ENCODE data around the gene CAPNS2. TPM values are rescaled to one million over a fixed set of nuclear protein-coding genes. Genes with fewer than 3 reads are reported as not detected.

The CAPNS2 gene
- total RNA-seq, 1 experiment from 2014 or later = 1.8 TPM

DNA sequence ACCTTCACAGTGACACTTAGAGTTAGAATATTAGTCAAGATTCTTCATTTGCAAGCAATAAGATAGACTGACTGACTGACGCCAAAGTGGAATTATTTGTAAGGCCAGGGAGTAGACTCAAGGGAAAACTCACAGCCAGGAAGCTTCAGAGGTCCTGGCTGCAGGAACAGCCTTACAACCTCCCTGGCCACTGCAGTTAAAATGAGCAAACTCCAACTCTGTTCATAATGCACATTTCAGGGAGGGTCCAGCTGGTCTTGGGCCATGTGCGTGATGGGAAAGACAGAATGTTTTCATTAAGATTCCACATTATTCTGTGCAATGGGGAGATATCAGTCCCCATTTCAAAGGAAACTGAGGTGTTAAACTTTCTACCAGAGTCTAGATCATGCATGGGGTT lies 9.9 kb downstream of the CAPNS2 start:
- H3K79me2 ChIP-seq (ENCODE audit: low read depth) = no peaks in the 10 kb centered on the region
- TF ChIP-seq EZH2 (IDR thresholded peaks at IDR 0.05; ENCODE audit: low read depth) = no peak
- TF ChIP-seq CTCF (conservative IDR thresholded peaks at IDR 0.05) = no peak
- DNase-seq = no peak
- BruUV-seq (replicated peaks) = no TSS peak
- no peaks in the 10 kb centered on the region for H3K27me3 ChIP-seq (ENCODE audit: insufficient read depth, low read depth)
- ChIA-PET POLR2A (ENCODE audit: unreplicated experiment) (no interaction called here), CTCF (no interaction called here)
- H3K9me2 ChIP-seq (ENCODE audit: insufficient read depth) = no peaks in the 10 kb centered on the region; the same call in 1 of the 2 replicates
- intact Hi-C loops (cut with micrococcal nuclease; ENCODE audit: unreplicated experiment) = no loop called here
- H3K4me1 ChIP-seq (replicated peaks; ENCODE audit: insufficient read depth) = no peaks in the 10 kb centered on the region
- H4K20me1 ChIP-seq (ENCODE audit: insufficient read depth) = no peaks in the 10 kb centered on the region
- H2AFZ ChIP-seq = no peak overlapping the region
- H3K9me3 ChIP-seq (ENCODE audit: insufficient read depth, low read depth) = no peaks in the 10 kb centered on the region
- no peak overlapping the region for H3K27ac ChIP-seq
- no peaks in the 10 kb centered on the region for H3F3A ChIP-seq (ENCODE audit: insufficient read depth, low read depth)
- no peak overlapping the region for H3K4me2 ChIP-seq
- no peak overlapping the region for H3K4me3 ChIP-seq
- peaks cover 24% of the 10 kb centered on the region for H3K36me3 ChIP-seq (ENCODE audit: low read depth)

- Histone ChIP-seq H3K79me2 (ENCODE audit: low read depth) (no peaks in the 10 kb centered on the region), H3K27ac (no peak overlapping the region), H3K27me3 (ENCODE audit: insufficient read depth, low read depth) (no peaks in the 10 kb centered on the region), H3K9me3 (ENCODE audit: insufficient read depth, low read depth) (no peaks in the 10 kb centered on the region), H3F3A (ENCODE audit: insufficient read depth, low read depth) (no peaks in the 10 kb centered on the region), H3K4me2 (no peak overlapping the region), H3K9me2 (ENCODE audit: insufficient read depth) (no peaks in the 10 kb centered on the region), H2AFZ (no peak overlapping the region), H3K4me1 (replicated peaks; ENCODE audit: insufficient read depth) (no peaks in the 10 kb centered on the region), H3K36me3 (ENCODE audit: low read depth) (peaks cover 25% of the 10 kb centered on the region), H4K20me1 (ENCODE audit: insufficient read depth) (no peaks in the 10 kb centered on the region), H3K4me3 (no peak overlapping the region)
- ChIA-PET CTCF (no interaction called here), POLR2A (ENCODE audit: unreplicated experiment) (no interaction called here)
- BruUV-seq (replicated peaks) = no TSS peak
- no peak for DNase-seq
- TF ChIP-seq CTCF (conservative IDR thresholded peaks at IDR 0.05) (no peak), EZH2 (IDR thresholded peaks at IDR 0.05; ENCODE audit: low read depth) (no peak)
- intact Hi-C loops (cut with micrococcal nuclease; ENCODE audit: unreplicated experiment) = no loop called here
These were observed 11.4 kb downstream of the CAPNS2 start for GRCh38 chr16:55577887-55578286.

- Histone ChIP-seq H4K20me1 (ENCODE audit: insufficient read depth) (no peaks in the 10 kb centered on the region), H3K36me3 (ENCODE audit: low read depth) (peaks cover 7% of the 10 kb centered on the region; the same call in 1 of the 2 replicates), H2AFZ (no peak overlapping the region), H3F3A (ENCODE audit: insufficient read depth, low read depth) (no peaks in the 10 kb centered on the region), H3K9me3 (ENCODE audit: insufficient read depth, low read depth) (no peaks in the 10 kb centered on the region), H3K27ac (no peak overlapping the region), H3K4me3 (no peak overlapping the region), H3K27me3 (ENCODE audit: insufficient read depth, low read depth) (no peaks in the 10 kb centered on the region), H3K9me2 (ENCODE audit: insufficient read depth) (no peaks in the 10 kb centered on the region), H3K79me2 (ENCODE audit: low read depth) (no peaks in the 10 kb centered on the region), H3K4me2 (no peak overlapping the region), H3K4me1 (replicated peaks; ENCODE audit: insufficient read depth) (no peaks in the 10 kb centered on the region)
- no peak for TF ChIP-seq CTCF (conservative IDR thresholded peaks at IDR 0.05)
- no peak for TF ChIP-seq EZH2 (IDR thresholded peaks at IDR 0.05; ENCODE audit: low read depth)
- no peak for DNase-seq
- POLR2A ChIA-PET (ENCODE audit: unreplicated experiment) = no interaction called here
- BruUV-seq (replicated peaks) = no TSS peak
- CTCF ChIA-PET = no interaction called here
- intact Hi-C loops (cut with micrococcal nuclease; ENCODE audit: unreplicated experiment) = no loop called here
These were observed 19.1 kb downstream of the CAPNS2 start for GRCh38 chr16:55585631-55586030.

Data from PC-9 (cell line).